Measurements from ENCODE around the gene PYGO2. TPM values are rescaled to one million over a fixed set of nuclear protein-coding genes. Genes with fewer than 3 reads are reported as not detected.

Gene PYGO2
- total RNA-seq, 1 experiment from 2014 or later, result 37.4 TPM

- no peak for TF ChIP-seq ZNF232 (CRISPR knock-in tag; IDR thresholded peaks at IDR 0.05)
- no peak for TF ChIP-seq ZNF219 (CRISPR knock-in tag; IDR thresholded peaks at IDR 0.05; ENCODE audit: borderline replicate concordance)
- no peak for TF ChIP-seq SOX15 (CRISPR knock-in tag; IDR thresholded peaks at IDR 0.05)
- no peak for TF ChIP-seq FOXJ3 (CRISPR knock-in tag; IDR thresholded peaks at IDR 0.05; ENCODE audit: borderline replicate concordance)
- TF ChIP-seq FOXP1 (CRISPR knock-in tag; IDR thresholded peaks at IDR 0.05; ENCODE audit: borderline replicate concordance), result 0 out of 2 replicates have a peak, but pooled peaks have one; percentile 39
- no peak for TF ChIP-seq MLX (CRISPR knock-in tag; IDR thresholded peaks at IDR 0.05)
- no peak for TF ChIP-seq CBFB (CRISPR knock-in tag; IDR thresholded peaks at IDR 0.05; ENCODE audit: low read depth)
- no peak; the same call in 1 of the 2 replicates for TF ChIP-seq SP1 (CRISPR knock-in tag; conservative IDR thresholded peaks at IDR 0.05)
- TF ChIP-seq AFF4 (CRISPR knock-in tag; IDR thresholded peaks at IDR 0.05; ENCODE audit: borderline replicate concordance), result 0 out of 2 replicates have a peak, but pooled peaks have one; percentile 7
- TF ChIP-seq ZNF416 (CRISPR knock-in tag; IDR thresholded peaks at IDR 0.05), result no peak
- TF ChIP-seq CREM (CRISPR knock-in tag; IDR thresholded peaks at IDR 0.05), result no peak
- TF ChIP-seq NFATC4 (CRISPR knock-in tag; IDR thresholded peaks at IDR 0.05), result no peak
- TF ChIP-seq ARID4B (CRISPR knock-in tag; IDR thresholded peaks at IDR 0.05; ENCODE audit: borderline replicate concordance), result no peak
- TF ChIP-seq ZBTB21 (CRISPR knock-in tag; IDR thresholded peaks at IDR 0.05; ENCODE audit: borderline replicate concordance), result no peak
- 0 out of 2 replicates have a peak, but pooled peaks have one; percentile 36 for TF ChIP-seq KAT7 (CRISPR knock-in tag; IDR thresholded peaks at IDR 0.05; ENCODE audit: borderline replicate concordance)
- no peak for TF ChIP-seq ZNF671 (CRISPR knock-in tag; IDR thresholded peaks at IDR 0.05)
- TF ChIP-seq ZNF121 (CRISPR knock-in tag; IDR thresholded peaks at IDR 0.05), result no peak
- TF ChIP-seq ELF4 (CRISPR knock-in tag; IDR thresholded peaks at IDR 0.05; ENCODE audit: low read depth), result no peak
- no peak for TF ChIP-seq STAT6 (CRISPR knock-in tag; conservative IDR thresholded peaks at IDR 0.05; ENCODE audit: low read depth)
- TF ChIP-seq ZMAT4 (CRISPR knock-in tag; IDR thresholded peaks at IDR 0.05), result no peak
- TF ChIP-seq NFE2L1 (CRISPR knock-in tag; IDR thresholded peaks at IDR 0.05), result no peak
- TF ChIP-seq NFYB (CRISPR knock-in tag; conservative IDR thresholded peaks at IDR 0.05; ENCODE audit: low read depth), result no peak
- TF ChIP-seq AR (CRISPR knock-in tag; IDR thresholded peaks at IDR 0.05), result no peak
- no peak for TF ChIP-seq TP53 (CRISPR knock-in tag; IDR thresholded peaks at IDR 0.05)
These were observed 37.4 kb upstream of the PYGO2 start (continued) for GRCh38 chr1:154998818-154999570.

Data from WTC11 (cell line).